HFF-Myc (cell line): Measurements from ENCODE around the gene MAP3K19.

Source experiments
- DNase-seq: peaks from one replicate; pipeline ENCODE4 v3.0.0-alpha.2; 2011; ENCODE audit warnings: low read depth; ENCODE audit errors: extremely low read depth
- H3K4me3 ChIP-seq: replicated peaks from 2 replicates; pipeline ENCODE4 v1.5.1; 2011; ENCODE audit warnings: low read depth, mild to moderate bottlenecking, control low read depth, low read length
- TF ChIP-seq, protein P1 (sequence below): IDR thresholded peaks from 2 replicates; pipeline ENCODE4 v1.5.1; 2012; ENCODE audit warnings: mild to moderate bottlenecking, low read depth, low read length, control low read depth; ENCODE audit errors: missing control alignments

MAP3K19 gene

DNA sequence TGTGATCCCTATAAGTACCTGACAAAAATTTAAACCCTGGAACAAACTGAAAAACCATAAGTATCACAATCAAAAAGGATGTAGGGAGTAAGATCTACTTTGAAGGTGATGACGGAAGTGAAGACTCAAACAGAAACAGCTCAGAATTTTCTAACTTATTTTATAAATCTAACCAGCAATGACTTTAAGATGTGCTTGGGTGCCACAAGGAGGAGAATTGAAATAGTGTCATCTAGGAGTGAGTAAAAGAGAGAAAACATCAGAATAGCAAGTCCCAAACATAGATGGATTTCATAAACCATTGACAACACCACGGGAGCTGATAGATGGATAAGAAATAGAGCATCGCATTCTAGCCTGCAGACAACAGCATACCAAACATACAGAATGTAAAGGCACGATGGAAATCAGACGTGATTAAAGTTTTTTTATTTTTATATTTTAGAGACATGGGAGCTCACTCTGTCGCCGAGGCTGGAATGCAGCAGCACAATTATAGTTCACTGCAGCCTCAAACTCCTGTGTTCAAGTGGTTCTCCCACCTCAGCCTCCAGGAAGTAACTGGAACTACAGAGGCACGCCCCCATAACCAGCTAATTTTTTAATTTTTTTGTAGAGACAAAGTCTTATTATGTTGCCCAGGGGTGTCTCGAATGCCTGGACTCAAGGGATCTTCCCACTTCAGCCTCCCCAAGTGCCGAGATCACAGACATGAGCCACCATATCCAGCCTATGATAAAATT is 36.9 kb downstream of the MAP3K19 start:
- no peak for DNase-seq
- no peak overlapping the region for H3K4me3 ChIP-seq
- TF ChIP-seq, protein P1, sequence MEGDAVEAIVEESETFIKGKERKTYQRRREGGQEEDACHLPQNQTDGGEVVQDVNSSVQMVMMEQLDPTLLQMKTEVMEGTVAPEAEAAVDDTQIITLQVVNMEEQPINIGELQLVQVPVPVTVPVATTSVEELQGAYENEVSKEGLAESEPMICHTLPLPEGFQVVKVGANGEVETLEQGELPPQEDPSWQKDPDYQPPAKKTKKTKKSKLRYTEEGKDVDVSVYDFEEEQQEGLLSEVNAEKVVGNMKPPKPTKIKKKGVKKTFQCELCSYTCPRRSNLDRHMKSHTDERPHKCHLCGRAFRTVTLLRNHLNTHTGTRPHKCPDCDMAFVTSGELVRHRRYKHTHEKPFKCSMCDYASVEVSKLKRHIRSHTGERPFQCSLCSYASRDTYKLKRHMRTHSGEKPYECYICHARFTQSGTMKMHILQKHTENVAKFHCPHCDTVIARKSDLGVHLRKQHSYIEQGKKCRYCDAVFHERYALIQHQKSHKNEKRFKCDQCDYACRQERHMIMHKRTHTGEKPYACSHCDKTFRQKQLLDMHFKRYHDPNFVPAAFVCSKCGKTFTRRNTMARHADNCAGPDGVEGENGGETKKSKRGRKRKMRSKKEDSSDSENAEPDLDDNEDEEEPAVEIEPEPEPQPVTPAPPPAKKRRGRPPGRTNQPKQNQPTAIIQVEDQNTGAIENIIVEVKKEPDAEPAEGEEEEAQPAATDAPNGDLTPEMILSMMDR, result no peak

DNA sequence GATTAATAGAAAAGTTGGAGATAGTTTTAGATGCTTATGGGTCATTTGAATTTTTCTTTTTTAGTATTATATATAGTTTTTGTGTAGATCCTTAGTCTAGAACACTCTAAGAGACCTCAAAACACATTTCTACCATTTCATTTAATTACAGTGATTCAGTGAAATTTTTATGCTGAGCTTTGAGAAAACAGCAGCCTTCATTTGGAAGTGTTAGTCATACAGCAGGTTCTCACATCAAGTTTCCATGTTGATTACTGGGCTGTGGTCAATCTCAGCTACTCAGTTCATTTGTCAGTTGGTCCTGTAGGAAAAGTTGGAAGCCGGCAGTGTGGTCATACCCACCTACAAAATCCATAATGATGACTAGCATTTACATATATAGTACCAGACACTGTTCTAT is 37.9 kb downstream of the MAP3K19 start:
- no peak overlapping the region for H3K4me3 ChIP-seq
- no peak for DNase-seq
- TF ChIP-seq, protein P1, result no peak

DNA sequence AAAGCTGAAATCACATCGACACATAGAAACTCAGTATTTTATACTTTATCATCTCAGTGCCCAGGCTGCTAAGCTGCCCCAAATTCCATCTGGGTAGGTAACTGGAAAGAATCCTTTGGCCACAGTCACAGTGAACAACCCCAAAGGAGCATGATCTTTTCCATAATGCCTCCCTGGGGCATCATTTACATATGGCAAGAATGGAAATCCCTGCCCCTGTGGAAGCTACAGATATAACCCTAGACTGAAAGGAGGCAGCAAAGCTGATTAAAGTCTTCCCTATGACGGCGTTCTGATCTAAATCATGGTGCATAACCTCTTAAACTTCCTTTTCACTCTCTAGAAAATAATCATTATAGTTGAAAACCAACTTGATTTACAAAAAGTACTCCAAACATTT is 41.5 kb downstream of the MAP3K19 start:
- DNase-seq, result no peak
- no peak overlapping the region for H3K4me3 ChIP-seq
- TF ChIP-seq, protein P1, result no peak

DNA sequence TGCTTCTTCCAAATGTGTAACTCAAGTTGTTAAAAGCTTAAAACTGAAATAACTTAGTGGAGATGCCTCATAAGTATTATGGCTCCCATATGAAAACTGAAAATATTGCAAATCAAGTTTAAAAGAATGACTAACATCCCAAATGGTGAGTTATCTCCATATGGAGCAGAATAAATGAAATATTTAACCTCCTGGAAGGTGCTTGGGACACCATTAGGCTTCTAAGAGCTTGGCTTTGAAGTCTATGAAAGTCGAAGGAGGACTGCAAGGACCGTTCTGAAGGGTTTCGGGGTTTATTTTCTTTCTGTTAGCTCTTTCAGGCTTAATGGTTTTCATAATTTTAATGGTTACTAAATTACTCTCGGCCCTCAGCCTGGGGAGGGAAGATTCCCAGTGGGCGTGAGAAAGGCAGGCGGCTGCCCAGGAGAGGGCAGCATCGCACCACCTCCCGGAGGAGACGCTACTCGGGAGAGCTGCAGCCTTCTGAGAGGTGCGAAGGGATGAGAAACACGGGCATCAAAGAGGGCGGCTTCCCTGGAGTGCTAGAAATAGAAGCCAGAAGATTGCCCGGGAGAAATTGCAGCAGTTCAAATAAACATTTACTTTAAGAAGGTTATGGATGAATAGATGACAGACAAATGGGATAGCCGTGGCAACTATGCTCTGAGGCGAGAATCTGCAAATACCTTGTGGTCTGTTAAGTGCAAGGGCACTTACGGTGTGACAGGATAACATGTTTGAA is 43.1 kb downstream of the MAP3K19 start:
- DNase-seq, result peak; percentile 24
- no peak overlapping the region for H3K4me3 ChIP-seq
- TF ChIP-seq, protein P1, result peak; percentile 98

DNA sequence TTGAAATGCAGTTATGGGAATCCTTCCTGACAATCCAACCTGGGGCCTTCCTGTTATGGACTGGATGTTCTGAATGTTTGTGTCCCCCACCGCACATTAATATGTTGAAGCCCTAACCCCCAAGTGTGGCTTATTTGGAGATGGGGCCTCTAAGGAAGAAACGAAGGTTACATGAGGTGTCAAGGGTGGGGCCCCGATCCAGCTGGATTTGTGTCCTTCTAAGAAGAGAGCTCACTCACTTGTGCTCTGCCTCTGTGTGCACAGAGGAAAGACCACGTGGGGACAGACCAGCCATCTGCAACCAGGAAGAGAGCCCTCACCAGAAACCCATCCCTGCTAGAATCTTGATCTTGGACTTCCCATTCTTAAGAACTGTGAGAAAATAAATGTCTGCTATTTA is 44.4 kb downstream of the MAP3K19 start:
- DNase-seq, result no peak
- no peak overlapping the region for H3K4me3 ChIP-seq
- TF ChIP-seq, protein P1, result no peak

DNA sequence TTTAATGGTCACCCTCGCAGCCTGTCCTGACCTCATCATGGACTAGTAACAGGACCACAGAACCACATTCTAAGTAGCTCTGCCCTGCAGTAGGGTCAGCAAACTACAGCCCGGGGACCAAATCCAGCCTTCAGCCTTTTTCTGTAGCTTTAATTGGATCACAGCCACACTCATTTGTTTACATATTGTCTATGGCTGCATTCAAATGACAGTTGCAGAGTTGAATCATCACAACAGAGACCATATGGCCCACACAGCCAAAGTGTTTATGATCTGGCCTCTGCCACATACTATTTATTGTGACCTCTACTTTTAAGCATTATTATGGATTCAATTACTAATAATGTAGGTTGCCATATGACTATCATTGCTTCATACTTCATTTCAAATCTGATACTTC is 47.7 kb downstream of the MAP3K19 start:
- DNase-seq, result peak; percentile 2
- TF ChIP-seq, protein P1, result no peak
- H3K4me3 ChIP-seq, result no peak overlapping the region
